NCI-H1092 (cell line): ENCODE measurements around the gene CD200R1L.

Source experiments
- DNase-seq: peaks from one replicate; lab custom pipeline; 2025; lab: John Stamatoyannopoulos, UW

The CD200R1L gene

GRCh38 chr3:112786881-112787579, 59.6 kb downstream of the CD200R1L start:
- no peak for DNase-seq

DNA sequence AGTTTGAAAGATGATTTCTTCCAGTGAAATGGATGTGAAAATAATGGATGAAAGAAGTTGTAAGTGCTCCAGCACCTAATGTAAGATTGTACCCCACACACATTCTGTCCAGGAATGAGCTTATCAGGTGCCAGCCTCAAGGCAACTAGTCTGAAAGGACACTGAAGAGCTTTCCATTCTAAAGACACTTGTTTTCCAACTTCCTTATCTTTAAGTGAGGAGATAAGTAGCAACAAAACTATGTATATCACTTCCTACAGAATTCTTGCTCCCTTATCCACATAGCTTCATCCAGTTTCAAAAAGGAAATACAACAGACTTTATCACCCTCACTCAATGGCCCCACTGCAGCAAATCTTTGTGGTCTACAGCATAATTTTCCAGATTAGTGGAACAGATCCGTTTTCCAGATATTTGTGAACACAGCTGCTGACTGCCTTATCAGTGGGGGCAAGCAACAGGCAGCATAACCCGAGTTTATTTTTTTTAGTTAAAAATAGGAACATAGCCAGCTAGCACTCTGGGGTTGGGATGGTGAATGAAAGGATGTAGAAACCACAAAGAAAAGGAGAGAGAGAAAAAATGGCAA, 60.6 kb downstream of the CD200R1L start:
- DNase-seq = no peak

DNA sequence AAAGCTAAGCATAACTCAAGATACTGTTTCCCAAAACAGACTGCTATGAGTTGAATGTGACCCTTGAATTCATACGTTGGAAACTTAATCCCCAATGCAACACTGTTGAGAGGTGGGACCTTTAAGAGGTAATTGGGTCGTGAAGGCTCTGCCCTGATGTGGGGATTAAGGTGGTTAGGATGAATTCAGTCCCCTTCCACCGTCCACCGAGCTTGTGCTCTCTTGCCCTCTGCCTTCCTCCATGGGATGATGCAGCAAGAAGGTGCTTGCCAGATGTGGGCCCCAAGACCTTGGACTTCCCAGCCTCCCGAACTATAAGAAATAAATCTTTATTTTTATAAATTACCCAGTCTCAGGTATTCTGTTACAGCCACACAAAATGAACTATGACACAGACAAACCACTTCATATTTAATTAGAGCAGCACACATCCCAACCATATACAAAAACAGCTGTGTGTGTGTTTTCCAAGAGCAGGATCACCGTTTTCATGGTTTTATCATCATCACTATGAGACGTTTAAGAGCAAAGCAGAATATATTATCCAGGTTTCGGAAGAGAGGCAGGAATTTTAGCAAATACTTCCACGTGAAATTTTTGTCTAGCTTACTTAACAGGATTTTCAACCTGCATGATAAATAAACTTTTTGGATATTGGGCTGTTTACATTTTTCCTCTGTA, 61.2 kb downstream of the CD200R1L start:
- DNase-seq = no peak

DNA sequence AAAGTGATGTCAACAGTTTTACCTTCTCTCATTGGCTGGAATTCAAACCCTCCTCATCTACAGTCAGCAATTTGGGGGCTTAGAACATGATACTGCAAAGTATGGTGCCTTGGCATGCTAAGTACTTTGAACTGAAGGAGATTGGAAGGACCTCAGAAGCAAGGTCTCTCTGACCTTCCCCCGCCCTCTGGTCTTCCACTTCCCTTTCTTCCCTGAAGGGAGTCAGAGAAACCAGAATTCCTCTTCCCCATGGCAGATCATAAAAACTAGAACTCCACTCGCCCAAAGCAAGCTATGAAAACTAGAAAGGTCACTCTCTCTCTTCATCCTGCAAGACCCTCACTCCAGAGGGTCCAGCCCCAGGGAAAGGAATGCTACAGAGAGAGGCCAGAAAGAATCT, 64.2 kb downstream of the CD200R1L start:
- DNase-seq = no peak

DNA sequence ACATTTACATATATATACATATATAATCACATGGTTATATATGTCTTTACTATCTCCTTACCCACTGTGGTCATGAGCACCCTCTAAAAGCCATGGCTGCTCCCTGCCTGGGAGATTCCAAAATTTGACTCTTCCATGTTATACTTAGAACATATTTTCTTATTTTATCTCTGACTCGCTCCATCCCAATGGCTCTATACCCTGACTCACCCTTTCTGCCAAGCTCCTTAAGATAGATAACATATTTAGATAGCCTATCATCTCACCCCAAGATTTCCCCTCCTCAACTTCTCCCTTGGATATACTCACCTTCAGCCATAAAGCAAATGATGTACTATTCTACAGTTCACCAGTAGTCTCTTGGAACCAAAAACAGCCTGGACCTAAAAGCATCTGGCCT, 65.1 kb downstream of the CD200R1L start:
- DNase-seq = no peak

DNA sequence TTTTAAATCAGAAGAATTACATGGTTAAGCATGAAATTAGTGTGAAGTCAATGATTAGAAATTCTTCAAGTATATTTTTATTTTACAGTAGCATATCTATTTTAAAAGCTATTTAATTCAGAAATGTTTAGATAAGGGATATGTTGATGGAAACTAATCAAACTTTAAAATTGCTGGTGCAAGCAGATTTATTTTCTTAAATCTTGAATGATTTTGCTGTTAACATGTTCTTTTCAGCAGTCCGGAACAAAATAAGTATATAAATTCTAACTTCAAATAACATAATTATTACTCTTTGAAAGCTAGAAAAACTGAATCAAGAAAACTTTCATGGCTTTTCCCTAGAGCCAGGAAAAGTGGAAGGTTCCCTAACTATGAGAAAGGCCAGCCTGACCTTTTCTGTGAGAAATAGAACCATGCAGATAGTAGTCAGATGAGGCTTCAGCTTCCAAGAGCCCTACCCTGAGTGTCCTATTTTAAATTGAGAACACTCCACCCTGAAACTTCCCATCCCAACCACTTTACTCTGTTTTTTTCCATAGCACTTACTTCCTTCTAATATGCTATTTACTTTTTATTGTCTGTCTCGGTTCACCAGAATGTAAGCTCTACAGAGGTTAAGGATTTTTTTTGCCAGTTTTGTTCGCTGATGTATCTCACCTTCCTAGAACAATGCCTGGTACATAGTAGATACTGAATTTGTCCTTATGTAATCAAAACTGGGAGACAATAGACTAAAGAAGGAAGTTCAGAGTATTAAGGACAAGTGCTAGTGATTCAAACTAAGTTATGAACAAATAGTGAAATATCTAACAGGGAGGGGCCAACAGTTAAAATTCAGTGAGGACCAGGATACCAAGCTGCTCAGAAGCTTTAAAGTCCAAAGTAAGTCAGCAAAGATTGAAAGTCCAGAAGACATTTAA, 66.8 kb downstream of the CD200R1L start:
- DNase-seq = no peak

GRCh38 chr3:112779011-112779410, 67.7 kb downstream of the CD200R1L start:
- DNase-seq = no peak

DNA sequence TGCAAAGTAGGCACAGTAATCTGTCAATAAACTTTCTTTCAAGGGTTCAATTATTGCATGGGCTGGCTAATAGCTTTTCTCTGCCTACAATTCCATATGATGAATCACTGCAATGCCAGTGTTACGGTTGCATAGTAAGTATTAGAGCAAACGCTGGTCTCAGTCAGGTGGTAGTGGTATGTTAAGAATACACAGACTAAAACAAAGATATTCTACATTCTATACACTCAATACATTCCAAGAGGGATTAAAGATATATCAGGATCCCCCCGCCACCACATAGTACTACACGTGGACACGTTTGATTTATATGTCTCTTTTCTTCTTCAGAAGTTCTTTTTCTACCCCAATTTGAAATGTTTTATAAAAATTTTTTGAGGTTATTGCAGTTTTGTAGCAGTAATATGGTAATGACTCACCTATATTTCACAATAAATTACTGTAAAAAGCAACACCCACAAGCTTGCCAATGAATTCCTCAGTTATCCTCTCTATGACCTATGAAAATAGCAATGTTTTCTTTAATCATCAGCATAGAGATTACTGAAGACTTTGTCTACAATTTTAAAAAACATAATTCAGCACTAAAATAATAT, 68.2 kb downstream of the CD200R1L start:
- no peak for DNase-seq

- DNase-seq = no peak
These were observed 68.9 kb downstream of the CD200R1L start for GRCh38 chr3:112777811-112778210.

DNA sequence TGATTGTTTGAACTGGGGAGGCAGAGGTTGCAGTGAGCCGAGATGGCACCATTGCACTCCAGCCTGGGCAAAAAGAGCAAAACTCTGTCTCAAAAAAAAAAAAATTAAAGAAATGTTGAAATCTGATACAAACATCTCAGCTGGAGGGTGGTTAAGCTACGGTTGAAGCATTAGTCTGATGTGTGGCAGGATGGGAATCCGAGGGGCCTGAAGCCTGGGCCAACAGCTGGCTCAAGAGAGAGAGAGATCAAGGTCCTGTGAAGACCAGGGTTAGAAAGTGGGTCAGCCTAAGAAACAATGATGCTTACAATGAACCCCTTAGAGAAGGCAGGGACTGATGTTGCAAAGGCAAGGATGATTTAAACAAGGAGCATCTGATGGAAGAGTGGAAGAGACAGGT, 69.8 kb downstream of the CD200R1L start:
- no peak for DNase-seq

- no peak for DNase-seq
These were observed 70.7 kb downstream of the CD200R1L start for GRCh38 chr3:112776000-112776399.

DNA sequence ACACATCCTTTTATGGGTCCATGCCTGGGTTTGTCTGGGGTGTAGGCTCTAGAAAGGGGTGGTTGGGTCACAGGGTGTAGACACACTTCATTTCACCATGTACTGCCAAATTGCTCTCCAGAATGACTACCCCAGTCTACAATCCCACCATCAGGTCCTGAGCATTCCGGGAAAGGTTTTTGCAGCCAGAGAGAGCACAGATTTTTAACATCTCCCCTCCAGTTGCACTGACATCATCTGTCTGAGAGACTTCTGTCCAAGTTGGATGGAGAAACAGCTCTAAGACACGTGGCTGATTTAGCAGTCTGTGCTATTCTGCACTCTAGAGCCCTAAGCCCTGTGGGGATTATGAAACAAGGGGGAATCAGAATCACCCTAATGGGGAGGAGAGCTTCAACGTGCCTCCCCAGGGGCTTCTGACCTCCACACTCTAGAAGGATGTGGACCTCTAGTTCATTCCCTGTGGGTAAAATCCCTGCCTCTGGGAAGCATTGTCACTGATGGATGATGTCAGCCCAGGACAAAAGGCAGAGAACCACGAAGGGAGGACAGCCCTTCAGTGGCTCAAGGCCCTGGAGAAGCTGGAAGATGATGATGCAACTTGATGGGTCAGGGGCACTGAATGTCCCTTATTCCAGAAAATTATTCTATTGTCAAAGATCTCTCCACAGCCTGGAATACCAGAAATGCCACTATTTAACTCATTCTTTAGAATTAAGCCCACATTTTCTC, 71.5 kb downstream of the CD200R1L start:
- DNase-seq = no peak

DNA sequence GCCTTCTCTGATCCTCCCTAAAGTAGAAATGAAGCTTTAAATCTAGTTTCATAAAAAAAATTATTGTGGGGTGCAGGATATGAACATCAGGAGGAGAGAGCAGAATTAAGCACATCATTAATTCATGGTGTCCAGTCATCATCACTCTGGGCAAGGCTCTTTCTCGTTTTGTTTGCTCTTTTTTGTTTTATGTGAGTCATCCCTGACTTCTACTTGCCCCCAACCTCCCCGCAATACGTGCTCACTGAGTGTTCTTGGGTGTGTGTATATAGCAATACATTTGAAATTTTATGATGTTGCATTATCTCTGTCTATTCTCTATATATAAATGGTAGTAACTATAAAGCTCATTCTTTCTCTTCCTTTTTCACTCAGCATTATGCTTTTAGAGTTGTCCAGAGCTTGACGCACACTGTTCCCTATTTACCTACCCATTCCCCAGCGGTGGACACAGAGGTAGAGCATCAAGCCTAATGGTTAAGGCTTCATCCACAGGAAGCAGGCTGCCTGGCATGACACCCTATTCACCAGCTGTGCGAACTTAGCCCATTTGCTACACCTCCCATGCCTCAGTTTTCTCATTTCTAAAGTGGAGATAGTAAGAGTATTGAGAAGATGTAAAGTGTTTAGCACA, 72.3 kb downstream of the CD200R1L start:
- no peak for DNase-seq

- no peak for DNase-seq
These were observed 72.8 kb downstream of the CD200R1L start for GRCh38 chr3:112773864-112774263.

DNA sequence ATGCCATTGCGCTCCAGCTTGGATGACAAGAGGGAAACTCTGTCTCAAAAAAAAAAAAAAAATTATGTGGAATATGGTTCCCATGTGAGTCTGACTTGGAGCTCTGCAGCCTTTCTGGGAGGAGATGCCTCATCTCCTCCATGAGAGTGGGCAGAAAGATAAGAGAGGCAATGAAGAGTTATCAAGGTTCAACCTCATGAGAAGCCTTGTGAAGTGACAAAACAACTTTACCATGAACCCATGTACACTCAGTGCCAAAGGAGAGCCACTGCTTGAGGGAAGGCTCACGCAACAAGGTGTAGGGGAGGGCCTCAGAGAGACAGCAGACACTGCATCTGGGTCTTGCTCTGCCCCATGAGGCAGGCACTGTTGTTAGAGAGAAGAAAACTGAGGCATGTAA, 75.7 kb downstream of the CD200R1L start:
- DNase-seq = no peak

- no peak for DNase-seq
These were observed 76.5 kb downstream of the CD200R1L start for GRCh38 chr3:112770032-112770626.

DNA sequence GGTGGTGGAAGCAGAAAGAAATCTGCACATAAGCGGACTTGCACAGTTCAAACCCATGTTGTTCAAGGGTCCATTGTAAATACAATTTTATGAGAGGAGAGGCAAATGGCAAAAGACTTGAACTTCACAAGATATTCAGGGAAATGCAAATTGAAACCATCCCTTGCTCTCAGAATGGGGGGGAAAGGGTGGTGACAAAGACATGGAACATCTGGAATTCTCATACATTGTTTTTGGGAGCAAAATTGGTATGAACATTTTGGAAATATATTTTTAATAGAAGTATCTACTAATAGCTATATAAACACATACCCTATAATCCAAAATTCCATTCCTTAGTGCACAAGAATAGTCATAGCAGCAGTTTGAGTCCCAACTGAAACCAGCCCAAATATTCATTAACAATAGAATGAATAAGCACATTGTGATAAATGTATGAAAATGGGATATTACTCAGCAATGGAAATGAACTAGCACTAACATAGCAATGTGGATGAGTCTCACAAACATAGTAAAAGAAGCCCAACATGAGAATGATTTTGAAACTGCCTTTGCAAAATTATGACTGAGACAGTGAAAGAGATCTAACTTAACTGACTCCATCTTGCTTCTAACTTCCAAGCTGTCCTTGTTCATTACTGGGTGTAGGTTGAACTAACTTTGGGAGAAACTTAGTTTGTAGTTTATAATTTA, 77.2 kb downstream of the CD200R1L start:
- no peak for DNase-seq

GRCh38 chr3:112767777-112768176, 78.9 kb downstream of the CD200R1L start:
- no peak for DNase-seq

DNA sequence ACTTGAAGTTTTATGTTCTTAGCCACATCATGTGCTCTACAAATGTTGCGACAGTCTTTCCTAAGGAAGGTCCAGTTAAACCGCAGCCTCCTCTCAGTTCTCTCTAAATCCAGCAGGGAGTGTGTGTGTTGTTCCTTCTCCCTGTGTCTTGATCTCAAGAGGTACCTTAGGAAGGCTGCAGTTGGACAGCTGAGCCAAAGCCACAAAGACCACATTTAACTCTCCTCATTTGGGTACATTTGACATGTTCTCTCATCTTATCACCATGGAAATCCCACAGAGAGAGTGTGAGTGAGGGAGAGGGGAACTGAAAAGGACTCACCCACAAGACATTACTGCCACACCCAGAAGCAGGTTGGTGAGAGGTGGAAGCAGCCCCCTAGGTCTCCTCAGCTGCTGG, 79.5 kb downstream of the CD200R1L start:
- no peak for DNase-seq
